PC-3 (cell line): Measurements from ENCODE around the gene EXD3.

ENCODE experiments used
- CTCF ChIP-seq: fragments of 300-600 bp; sonication (generic); conservative IDR thresholded peaks from 2 replicates; pipeline ENCODE4 v1.5.1; 2017; ENCODE audit warnings: antibody characterized with exemption, low read depth, mild to moderate bottlenecking, low read length
- EZH2 ChIP-seq: fragments of 300-600 bp; sonication (generic); IDR thresholded peaks from one replicate; pipeline ENCODE4 v1.6.1; 2017; ENCODE audit warnings: antibody characterized with exemption, mild to moderate bottlenecking, low read length; ENCODE audit not compliant: unreplicated experiment

- TF ChIP-seq EZH2 (no peak), CTCF (no peak)
Measured at GRCh38 chr9:137293482-137294090, 129.4 kb downstream of the EXD3 start.
